Peyer's patch (tissue), 4 donors: Measurements from ENCODE around the gene DHRSX. TPM values are rescaled to one million over a fixed set of nuclear protein-coding genes. Genes with fewer than 3 reads are reported as not detected.

ENCODE experiments used
- DNase-seq, 3 donors: peaks; one replicate each; pipeline ENCODE4 v3.0.0-alpha.2; 2017 to 2019
- H3K27ac ChIP-seq, 4 donors: fragments of 200-600 bp; sonication (generic); one replicate each; pipeline ENCODE4 v1.5.1; 2016 to 2019
- H3K27me3 ChIP-seq, 2 donors: fragments of 200-600 bp; sonication (generic); one replicate each; pipeline ENCODE4 v1.5.1; 2019
- H3K36me3 ChIP-seq, 3 donors: fragments of 200-600 bp; sonication (generic); one replicate each; pipeline ENCODE4 v1.5.1; 2016 to 2019
- H3K4me1 ChIP-seq, 4 donors: fragments of 200-600 bp; sonication (generic); one replicate each; pipeline ENCODE4 v1.5.1; 2016 to 2019
- H3K4me3 ChIP-seq, 4 donors: fragments of 200-600 bp; sonication (generic); 1 replicate in 3 of 4; 2 replicates in 1 of 4; pipeline ENCODE4 v1.5.1; 2016 to 2019; ENCODE audit warnings: mild to moderate bottlenecking in 1 of 4
- H3K9me3 ChIP-seq, 4 donors: fragments of 200-600 bp; sonication (generic); one replicate each; pipeline ENCODE4 v1.5.1; 2016 to 2019; ENCODE audit warnings: mild to moderate bottlenecking in 1 of 4
- CTCF ChIP-seq, 6 experiments: fragments of 450-650 bp in 4 of 6; fragments of 200-600 bp in 2 of 6; sonication (generic) in 1 of 6; IDR thresholded peaks; one replicate each; pipeline ENCODE4 v1.5.1; 2017 to 2019; ENCODE audit warnings: antibody characterized with exemption in 6 of 6, mild to moderate bottlenecking in 3 of 6, moderate library complexity in 1 of 6
- POLR2A ChIP-seq, 2 donors: fragments of 450-650 bp; IDR thresholded peaks; one replicate each; pipeline ENCODE4 v1.5.1; 2017; ENCODE audit warnings: antibody characterized with exemption in 2 of 2, mild to moderate bottlenecking in 2 of 2, moderate library complexity in 2 of 2
- total RNA-seq, 4 donors: library from RNA; depleted of rRNA; stranded (reverse); fragments of >200 nt; gene quantifications; one replicate each; pipeline ENCODE4 v1.1.0, GENCODE V29; 2016

DHRSX gene
- total RNA-seq, 4 donors from 2014 or later: 21.5 to 55.4 (median 40.4) TPM

- Histone ChIP-seq H3K4me1 (no peaks in the 10 kb centered on the region), H3K4me3 (no peak overlapping the region), H3K27ac (no peak overlapping the region), H3K27me3 (no peaks in the 10 kb centered on the region), H3K9me3 (peaks cover 0 to 7% (median 0%) of the 10 kb centered on the region in 4 donors), H3K36me3 (no peaks in the 10 kb centered on the region)
- DNase-seq: no peak
- TF ChIP-seq POLR2A (IDR thresholded peaks at IDR 0.05): no peak
- no peak for TF ChIP-seq CTCF (IDR thresholded peaks at IDR 0.05)
Observed at GRCh38 chrX:2183193-2183725, 317.5 kb downstream of the DHRSX start.

- H3K4me1 ChIP-seq: no peaks in the 10 kb centered on the region
- no peak for DNase-seq
- no peaks in the 10 kb centered on the region for H3K9me3 ChIP-seq
- H3K4me3 ChIP-seq: no peak overlapping the region
- H3K36me3 ChIP-seq: no peaks in the 10 kb centered on the region
- no peaks in the 10 kb centered on the region for H3K27me3 ChIP-seq
- H3K27ac ChIP-seq: no peak overlapping the region
- no peak for TF ChIP-seq CTCF (IDR thresholded peaks at IDR 0.05)
- TF ChIP-seq POLR2A (IDR thresholded peaks at IDR 0.05): no peak
Observed at GRCh38 chrX:2177541-2177940, 323.2 kb downstream of the DHRSX start.

GRCh38 chrX:2176733-2177132 lies 324.0 kb downstream of the DHRSX start:
- Histone ChIP-seq H3K27ac (no peak overlapping the region), H3K27me3 (no peaks in the 10 kb centered on the region), H3K4me1 (no peaks in the 10 kb centered on the region), H3K4me3 (no peak overlapping the region), H3K36me3 (no peaks in the 10 kb centered on the region), H3K9me3 (no peaks in the 10 kb centered on the region)
- no peak for DNase-seq
- TF ChIP-seq POLR2A (IDR thresholded peaks at IDR 0.05) (no peak), CTCF (IDR thresholded peaks at IDR 0.05) (no peak)

GRCh38 chrX:2176274-2176673 lies 324.5 kb downstream of the DHRSX start:
- TF ChIP-seq POLR2A (IDR thresholded peaks at IDR 0.05): no peak
- no peak for TF ChIP-seq CTCF (IDR thresholded peaks at IDR 0.05)
- H3K4me1 ChIP-seq: no peaks in the 10 kb centered on the region

GRCh38 chrX:2172359-2172758 lies 328.4 kb downstream of the DHRSX start:
- TF ChIP-seq CTCF (IDR thresholded peaks at IDR 0.05): no peak
- TF ChIP-seq POLR2A (IDR thresholded peaks at IDR 0.05): no peak
- H3K27ac ChIP-seq: no peak overlapping the region
- no peak for DNase-seq
- no peaks in the 10 kb centered on the region for H3K27me3 ChIP-seq
- no peaks in the 10 kb centered on the region for H3K9me3 ChIP-seq
- H3K4me1 ChIP-seq: no peaks in the 10 kb centered on the region
- no peak overlapping the region for H3K4me3 ChIP-seq
- no peaks in the 10 kb centered on the region for H3K36me3 ChIP-seq

More at GRCh38 chrX:2176274-2176673, 324.5 kb downstream of the DHRSX start:
- Histone ChIP-seq H3K36me3 (no peaks in the 10 kb centered on the region), H3K9me3 (no peaks in the 10 kb centered on the region), H3K4me3 (no peak overlapping the region), H3K27ac (no peak overlapping the region), H3K27me3 (no peaks in the 10 kb centered on the region)
- no peak for DNase-seq

Other genes starting within 250 kb of the DHRSX start
- gene ZBED1, start within 50 bp of the DHRSX start, total RNA-seq: 10 to 100 TPM; 48.7 to 71.4 (median 59.8) TPM
- 100 to 1,000 TPM; 129 to 209 (median 175) TPM for gene CD99, start 190.3 kb upstream of the DHRSX start, total RNA-seq